Uterus (tissue), 4 donors: Measurements from ENCODE around the gene MELK. TPM values are rescaled to one million over a fixed set of nuclear protein-coding genes. Genes with fewer than 3 reads are reported as not detected.

Experiments used
- DNase-seq, 2 donors: peaks; one replicate each; pipeline ENCODE4 v3.0.0-alpha.2; 2019 to 2020
- H3K27ac ChIP-seq, 2 donors: fragments of 200-600 bp; sonication (generic); 1 replicate in 1 of 2; 2 replicates in 1 of 2; pipeline ENCODE4 v1.5.1; 2016 to 2018
- H3K27me3 ChIP-seq, 2 donors: fragments of 200-600 bp; sonication (generic); one replicate each; pipeline ENCODE4 v1.5.1; 2018 to 2019; ENCODE audit warnings: control low read depth in 1 of 2
- H3K36me3 ChIP-seq, 2 donors: fragments of 200-600 bp; sonication (generic); one replicate each; pipeline ENCODE4 v1.5.1; 2019; ENCODE audit warnings: control low read depth in 1 of 2
- H3K4me1 ChIP-seq, 2 donors: fragments of 200-600 bp; sonication (generic); one replicate each; pipeline ENCODE4 v1.5.1; 2018 to 2019; ENCODE audit warnings: control low read depth in 1 of 2
- H3K4me3 ChIP-seq, 2 donors: fragments of 200-600 bp; sonication (generic); 1 replicate in 1 of 2; 2 replicates in 1 of 2; pipeline ENCODE4 v1.5.1; 2018 to 2019; ENCODE audit warnings: mild to moderate bottlenecking in 1 of 2
- H3K9me3 ChIP-seq, 2 donors: fragments of 200-600 bp; sonication (generic); one replicate each; pipeline ENCODE4 v1.5.1; 2019; ENCODE audit warnings: control low read depth in 1 of 2
- POLR2A ChIP-seq, 2 donors: fragments of 450-650 bp; IDR thresholded peaks; one replicate each; pipeline ENCODE4 v1.6.1; 2016; ENCODE audit warnings: antibody characterized with exemption in 2 of 2, mild to moderate bottlenecking in 1 of 2, moderate library complexity in 1 of 2
- intact Hi-C: fragments of 100-400 bp; cut with DNase I; formaldehyde crosslinking; loops from one replicate; pipeline ENCODE4 v1.15.1; 2023; ENCODE audit warnings: low total_unique reads
- total RNA-seq, 4 donors: library from RNA; depleted of rRNA in 3 of 4; stranded (reverse); fragments of >200 nt in 3 of 4; gene quantifications; one replicate each; pipeline versions ENCODE4 v1.1.0 to v1.2.4, GENCODE V29; 2014 to 2023
- TF ChIP-seq, protein P1 (sequence below), 4 experiments: fragments of 200-600 bp in 2 of 4; fragments of 450-650 bp in 2 of 4; sonication (generic) in 2 of 4; IDR thresholded peaks; one replicate each; pipeline ENCODE4 v1.5.1; 2016 to 2019; ENCODE audit warnings: antibody characterized with exemption in 4 of 4, mild to moderate bottlenecking in 2 of 4, moderate library complexity in 1 of 4
- donor health status: DM: yes; HTN: yes; CAD: no.

MELK gene
- total RNA-seq, 4 donors from 2014 or later: 21.4 TPM; not detected in 3

- Histone ChIP-seq H3K36me3 (no peaks in the 10 kb centered on the region), H3K4me1 (no peaks in the 10 kb centered on the region), H3K4me3 (no peak overlapping the region), H3K27me3 (no peaks in the 10 kb centered on the region), H3K27ac (no peak overlapping the region), H3K9me3 (no peaks in the 10 kb centered on the region)
- DNase-seq: no peak
- TF ChIP-seq, protein P1, sequence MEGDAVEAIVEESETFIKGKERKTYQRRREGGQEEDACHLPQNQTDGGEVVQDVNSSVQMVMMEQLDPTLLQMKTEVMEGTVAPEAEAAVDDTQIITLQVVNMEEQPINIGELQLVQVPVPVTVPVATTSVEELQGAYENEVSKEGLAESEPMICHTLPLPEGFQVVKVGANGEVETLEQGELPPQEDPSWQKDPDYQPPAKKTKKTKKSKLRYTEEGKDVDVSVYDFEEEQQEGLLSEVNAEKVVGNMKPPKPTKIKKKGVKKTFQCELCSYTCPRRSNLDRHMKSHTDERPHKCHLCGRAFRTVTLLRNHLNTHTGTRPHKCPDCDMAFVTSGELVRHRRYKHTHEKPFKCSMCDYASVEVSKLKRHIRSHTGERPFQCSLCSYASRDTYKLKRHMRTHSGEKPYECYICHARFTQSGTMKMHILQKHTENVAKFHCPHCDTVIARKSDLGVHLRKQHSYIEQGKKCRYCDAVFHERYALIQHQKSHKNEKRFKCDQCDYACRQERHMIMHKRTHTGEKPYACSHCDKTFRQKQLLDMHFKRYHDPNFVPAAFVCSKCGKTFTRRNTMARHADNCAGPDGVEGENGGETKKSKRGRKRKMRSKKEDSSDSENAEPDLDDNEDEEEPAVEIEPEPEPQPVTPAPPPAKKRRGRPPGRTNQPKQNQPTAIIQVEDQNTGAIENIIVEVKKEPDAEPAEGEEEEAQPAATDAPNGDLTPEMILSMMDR (IDR thresholded peaks at IDR 0.05): no peak
- TF ChIP-seq POLR2A (IDR thresholded peaks at IDR 0.05): no peak
- intact Hi-C loops: no loop called here
These were observed 131.5 kb downstream of the MELK start for GRCh38 chr9:36704148-36704547.

DNA sequence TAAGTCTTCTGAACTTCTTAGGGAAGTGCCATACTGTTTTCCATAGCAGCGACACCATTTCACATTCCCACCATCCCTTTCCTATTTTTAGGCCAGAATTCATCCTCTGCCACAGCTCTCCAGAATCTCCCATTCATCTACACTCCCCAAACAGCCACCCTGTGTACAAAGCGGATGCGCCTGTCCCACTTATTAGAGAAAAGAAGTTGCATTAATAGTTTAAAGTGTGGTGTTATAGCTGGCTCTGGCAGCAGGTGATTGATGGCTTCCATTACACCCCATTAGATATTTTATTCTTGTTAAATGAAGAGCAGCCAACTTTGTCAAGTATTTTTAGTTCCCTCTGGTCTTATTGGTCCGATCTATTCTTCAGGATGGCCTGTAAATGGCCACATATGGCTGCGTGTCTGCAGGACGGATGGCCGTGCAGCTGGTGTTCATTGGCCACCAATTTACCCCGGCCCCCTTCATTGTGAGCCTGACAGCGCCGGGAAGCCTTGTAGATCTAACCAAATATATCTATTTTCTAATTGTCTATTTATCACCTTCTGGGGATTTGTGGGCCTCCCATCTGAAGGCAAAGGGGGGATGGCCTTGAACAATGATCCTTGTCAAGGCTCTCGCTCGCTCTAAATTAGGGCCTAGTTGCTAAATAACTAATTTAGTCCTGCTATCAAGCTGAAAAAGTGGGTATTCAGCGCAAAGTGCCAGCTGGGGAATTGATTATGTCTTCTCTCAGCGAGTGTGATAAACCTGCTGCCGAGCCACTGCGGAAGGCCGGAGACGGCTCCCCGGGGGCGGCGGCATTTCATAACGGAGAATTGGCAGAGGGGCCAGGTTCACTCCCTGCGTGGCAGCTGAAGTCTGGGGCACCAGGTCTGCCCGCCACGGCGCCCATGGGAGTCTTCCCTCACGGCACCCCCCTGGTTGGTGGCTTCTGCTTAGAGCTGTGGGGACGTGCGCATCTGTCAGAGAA lies 141.1 kb downstream of the MELK start:
- Histone ChIP-seq H3K27me3 (no peaks in the 10 kb centered on the region), H3K27ac (no peak overlapping the region), H3K4me3 (no peak overlapping the region), H3K36me3 (no peaks in the 10 kb centered on the region), H3K9me3 (no peaks in the 10 kb centered on the region), H3K4me1 (no peaks in the 10 kb centered on the region)
- intact Hi-C loops: no loop called here
- DNase-seq: no peak
- TF ChIP-seq POLR2A (IDR thresholded peaks at IDR 0.05): no peak
- TF ChIP-seq, protein P1 (IDR thresholded peaks at IDR 0.05): no peak

- H3K4me3 ChIP-seq: no peak overlapping the region
- no peaks in the 10 kb centered on the region for H3K27me3 ChIP-seq
- no peak for DNase-seq
- intact Hi-C loops: no loop called here
- no peaks in the 10 kb centered on the region for H3K36me3 ChIP-seq
- H3K9me3 ChIP-seq: no peaks in the 10 kb centered on the region
- H3K4me1 ChIP-seq: no peaks in the 10 kb centered on the region
- TF ChIP-seq POLR2A (IDR thresholded peaks at IDR 0.05): no peak
- TF ChIP-seq, protein P1 (IDR thresholded peaks at IDR 0.05): no peak
- H3K27ac ChIP-seq: no peak overlapping the region
These were observed 143.8 kb downstream of the MELK start for GRCh38 chr9:36716496-36716895.

DNA sequence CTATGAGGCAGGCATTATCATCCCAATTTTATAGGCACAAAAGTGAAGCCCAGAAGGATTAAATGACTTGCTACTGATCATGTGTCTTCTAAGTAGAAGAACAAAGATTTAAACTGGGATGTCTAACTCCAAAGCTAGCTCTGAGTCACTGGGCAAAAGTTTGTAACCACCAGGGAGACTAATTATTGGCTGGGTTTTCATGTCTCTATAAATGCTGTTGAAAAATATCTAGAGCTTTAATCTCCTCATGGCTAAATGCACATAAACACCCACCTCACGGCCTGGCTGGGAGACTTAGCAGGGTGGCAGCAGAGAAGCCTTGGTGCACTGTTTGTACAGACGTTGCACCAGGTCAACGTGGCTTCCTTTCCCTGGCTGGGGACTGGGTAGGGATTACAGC lies 144.6 kb downstream of the MELK start:
- Histone ChIP-seq H3K9me3 (no peaks in the 10 kb centered on the region), H3K4me1 (no peaks in the 10 kb centered on the region), H3K27ac (no peak overlapping the region), H3K27me3 (no peaks in the 10 kb centered on the region), H3K4me3 (no peak overlapping the region), H3K36me3 (no peaks in the 10 kb centered on the region)
- intact Hi-C loops: no loop called here
- TF ChIP-seq, protein P1 (IDR thresholded peaks at IDR 0.05): no peak
- TF ChIP-seq POLR2A (IDR thresholded peaks at IDR 0.05): no peak
- DNase-seq: no peak

DNA sequence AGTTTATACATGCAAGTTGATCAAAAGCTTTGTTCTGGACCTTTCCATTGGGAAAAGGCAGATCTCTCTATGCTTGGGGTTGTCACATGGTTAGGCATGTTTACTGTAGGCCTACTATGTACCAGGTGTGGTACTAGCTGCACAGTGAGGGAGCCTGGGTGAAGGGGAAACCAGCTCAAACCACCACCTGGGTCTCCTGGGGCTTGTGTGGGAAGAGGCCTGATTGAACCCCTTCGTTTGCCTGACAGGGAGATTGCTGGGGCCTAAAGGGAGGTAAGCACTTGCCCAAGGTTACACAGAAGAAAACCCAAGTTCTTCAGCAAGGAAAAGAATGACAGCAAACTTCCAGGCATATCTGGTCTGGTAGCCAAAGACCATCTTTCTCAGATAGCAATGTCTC lies 145.9 kb downstream of the MELK start:
- Histone ChIP-seq H3K27ac (no peak overlapping the region), H3K9me3 (no peaks in the 10 kb centered on the region), H3K4me1 (no peaks in the 10 kb centered on the region), H3K4me3 (no peak overlapping the region), H3K27me3 (no peaks in the 10 kb centered on the region), H3K36me3 (no peaks in the 10 kb centered on the region)
- DNase-seq: no peak
- intact Hi-C loops: no loop called here
- no peak for TF ChIP-seq POLR2A (IDR thresholded peaks at IDR 0.05)
- TF ChIP-seq, protein P1 (IDR thresholded peaks at IDR 0.05): no peak
